GM18502 (cell line): ENCODE results near the gene SPINK6.

Source experiments
- ATAC-seq: cut with Tn5 transposase; IDR thresholded peaks from one replicate; pipeline ENCODE4 v1.9.1; 2021; ENCODE audit warnings: mild to moderate bottlenecking; ENCODE audit not compliant: unreplicated experiment, poor library complexity

SPINK6 gene

GRCh38 chr5:148214665-148215185 is 11.9 kb downstream of the SPINK6 start:
- no peak for ATAC-seq

- no peak for ATAC-seq
These were observed 18.7 kb downstream of the SPINK6 start for GRCh38 chr5:148221508-148221907.

- no peak for ATAC-seq
These were observed 21.4 kb downstream of the SPINK6 start for GRCh38 chr5:148224117-148224742.

- no peak for ATAC-seq
These were observed 25.6 kb downstream of the SPINK6 start for GRCh38 chr5:148228392-148228984.

GRCh38 chr5:148229840-148230239 is 27.0 kb downstream of the SPINK6 start:
- ATAC-seq: no peak

GRCh38 chr5:148230240-148230639 is 27.4 kb downstream of the SPINK6 start:
- ATAC-seq: no peak

GRCh38 chr5:148237785-148238417 is 35.1 kb downstream of the SPINK6 start:
- no peak for ATAC-seq

GRCh38 chr5:148238418-148238794 is 35.6 kb downstream of the SPINK6 start, which contains the start of gene MARCOL:
TSS of gene MARCOL (plus strand) at chr5:148238525. CDS start at chr5:148238598, 73 bp downstream.
- no peak for ATAC-seq

GRCh38 chr5:148248894-148249293 is 46.1 kb downstream of the SPINK6 start:
- no peak for ATAC-seq

- ATAC-seq: no peak
These were observed 52.6 kb downstream of the SPINK6 start for GRCh38 chr5:148255456-148255855.

- ATAC-seq: no peak
These were observed 56.4 kb downstream of the SPINK6 start for GRCh38 chr5:148259288-148259687.

- no peak for ATAC-seq
These were observed 58.4 kb downstream of the SPINK6 start for GRCh38 chr5:148261221-148261620.
